HepG2 (cell line): ENCODE data around the gene CAMSAP3.

Source experiments
- BCL6 ChIP-seq: IDR thresholded peaks from 2 replicates; pipeline ENCODE4 v1.6.1; 2016; ENCODE audit warnings: missing genetic modification reagents, missing compliant biosample characterization
- CEBPB ChIP-seq: IDR thresholded peaks from 2 replicates; pipeline ENCODE4 v1.6.1; 2011; ENCODE audit warnings: low read depth, low read length, improper control_type of control experiment, borderline replicate concordance
- DNMT1 ChIP-seq: sonication (generic); formaldehyde crosslinking; IDR thresholded peaks from 2 replicates; pipeline ENCODE4 v1.5.1; 2020; ENCODE audit warnings: mild to moderate bottlenecking, missing genetic modification reagents
- IRF9 ChIP-seq: sonication (generic); formaldehyde crosslinking; IDR thresholded peaks from 2 replicates; pipeline ENCODE4 v1.8.0; 2022; ENCODE audit warnings: missing genetic modification reagents, mild to moderate bottlenecking, borderline replicate concordance
- KAT8 ChIP-seq: IDR thresholded peaks from 2 replicates; pipeline ENCODE4 v1.6.1; 2016; ENCODE audit warnings: missing genetic modification reagents, missing compliant biosample characterization
- RAD21 ChIP-seq: fragments of 450-650 bp; formaldehyde crosslinking; IDR thresholded peaks from 2 replicates; pipeline ENCODE4 v1.5.0; 2020; ENCODE audit warnings: mild to moderate bottlenecking
- ZNF615 ChIP-seq: sonication (generic); formaldehyde crosslinking; IDR thresholded peaks from 2 replicates; pipeline ENCODE4 v1.5.0; 2020; ENCODE audit warnings: mild to moderate bottlenecking, missing genetic modification reagents, borderline replicate concordance
- ZNF709 ChIP-seq: sonication (generic); formaldehyde crosslinking; IDR thresholded peaks from 2 replicates; pipeline ENCODE4 v1.5.0; 2020; ENCODE audit warnings: mild to moderate bottlenecking, missing genetic modification reagents

DNA sequence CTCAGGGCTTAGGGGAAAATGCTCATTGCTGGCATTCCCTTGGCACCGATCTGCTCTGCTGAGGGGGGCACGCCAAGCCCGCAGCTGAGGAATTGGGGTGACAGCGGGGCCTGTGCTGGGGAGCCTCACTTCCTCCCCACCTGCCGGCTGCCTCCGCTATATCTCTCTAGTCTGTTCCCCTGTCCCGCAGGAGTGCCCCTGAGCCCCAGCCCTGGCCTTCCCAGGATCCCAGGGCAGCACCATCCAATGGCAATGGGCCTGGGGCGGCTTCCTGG lies 50.7 kb downstream of the CAMSAP3 start:
- TF ChIP-seq RAD21 (CRISPR knock-in tag): no peak
- no peak for TF ChIP-seq DNMT1 (CRISPR knock-in tag)
- no peak for TF ChIP-seq CEBPB
- no peak for TF ChIP-seq BCL6
- TF ChIP-seq IRF9 (CRISPR knock-in tag): no peak
- TF ChIP-seq ZNF615 (CRISPR knock-in tag): no peak
- no peak for TF ChIP-seq KAT8 (CRISPR knock-in tag)
- no peak for TF ChIP-seq ZNF709 (CRISPR knock-in tag)
